Gastrocnemius medialis (tissue), 4 donors: ENCODE data around the gene INTS15.

Source experiments
- POLR2A ChIP-seq, 2 donors: fragments of 450-650 bp; IDR thresholded peaks; one replicate each; pipeline ENCODE4 v1.6.1; 2017; ENCODE audit warnings: antibody characterized with exemption in 2 of 2, mild to moderate bottlenecking in 2 of 2, moderate library complexity in 2 of 2
- TF ChIP-seq, protein P1 (sequence below), 5 experiments: fragments of 450-650 bp in 3 of 5; fragments of 200-600 bp in 2 of 5; sonication (generic) in 2 of 5; IDR thresholded peaks in 4 of 5; conservative IDR thresholded peaks in 1 of 5; 1 replicate in 4 of 5; 2 replicates in 1 of 5; pipeline ENCODE4 v1.5.1; 2016 to 2019; ENCODE audit warnings: antibody characterized with exemption in 5 of 5, mild to moderate bottlenecking in 3 of 5, moderate library complexity in 3 of 5

DNA sequence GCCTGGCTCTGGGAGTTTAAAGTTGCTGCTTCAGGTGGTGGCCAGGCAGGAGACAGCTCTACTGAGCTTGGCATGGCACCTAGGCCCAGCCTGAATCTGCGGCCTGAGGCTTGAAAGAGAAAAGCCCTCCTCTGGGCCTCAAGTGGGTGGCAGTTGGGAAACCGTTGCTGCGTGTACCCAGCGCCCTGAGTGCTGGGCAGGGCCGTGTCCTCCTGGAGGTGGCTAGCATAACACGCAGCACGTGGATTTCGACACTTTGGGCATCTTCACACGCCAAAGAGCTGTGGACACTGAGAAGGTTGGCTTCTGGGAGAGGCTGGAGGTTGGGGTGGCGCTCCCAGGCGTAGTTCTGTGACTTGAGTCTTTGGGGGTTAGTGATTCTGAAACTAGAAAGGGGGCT lies 49.8 kb downstream of the INTS15 start:
- TF ChIP-seq, protein P1, sequence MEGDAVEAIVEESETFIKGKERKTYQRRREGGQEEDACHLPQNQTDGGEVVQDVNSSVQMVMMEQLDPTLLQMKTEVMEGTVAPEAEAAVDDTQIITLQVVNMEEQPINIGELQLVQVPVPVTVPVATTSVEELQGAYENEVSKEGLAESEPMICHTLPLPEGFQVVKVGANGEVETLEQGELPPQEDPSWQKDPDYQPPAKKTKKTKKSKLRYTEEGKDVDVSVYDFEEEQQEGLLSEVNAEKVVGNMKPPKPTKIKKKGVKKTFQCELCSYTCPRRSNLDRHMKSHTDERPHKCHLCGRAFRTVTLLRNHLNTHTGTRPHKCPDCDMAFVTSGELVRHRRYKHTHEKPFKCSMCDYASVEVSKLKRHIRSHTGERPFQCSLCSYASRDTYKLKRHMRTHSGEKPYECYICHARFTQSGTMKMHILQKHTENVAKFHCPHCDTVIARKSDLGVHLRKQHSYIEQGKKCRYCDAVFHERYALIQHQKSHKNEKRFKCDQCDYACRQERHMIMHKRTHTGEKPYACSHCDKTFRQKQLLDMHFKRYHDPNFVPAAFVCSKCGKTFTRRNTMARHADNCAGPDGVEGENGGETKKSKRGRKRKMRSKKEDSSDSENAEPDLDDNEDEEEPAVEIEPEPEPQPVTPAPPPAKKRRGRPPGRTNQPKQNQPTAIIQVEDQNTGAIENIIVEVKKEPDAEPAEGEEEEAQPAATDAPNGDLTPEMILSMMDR (IDR thresholded peaks at IDR 0.05 in 4 of 5, conservative IDR thresholded peaks at IDR 0.05 in 1 of 5), result no peak
- no peak for TF ChIP-seq POLR2A (IDR thresholded peaks at IDR 0.05)
